GM12801 (cell line): Measurements from ENCODE around the gene FIBIN.

Experiments
- TF ChIP-seq, protein P1 (sequence below): IDR thresholded peaks from one replicate; pipeline ENCODE4 v1.5.1; 2011; ENCODE audit warnings: control low read depth; ENCODE audit not compliant: insufficient read length; ENCODE audit errors: extremely low read depth

FIBIN gene

DNA sequence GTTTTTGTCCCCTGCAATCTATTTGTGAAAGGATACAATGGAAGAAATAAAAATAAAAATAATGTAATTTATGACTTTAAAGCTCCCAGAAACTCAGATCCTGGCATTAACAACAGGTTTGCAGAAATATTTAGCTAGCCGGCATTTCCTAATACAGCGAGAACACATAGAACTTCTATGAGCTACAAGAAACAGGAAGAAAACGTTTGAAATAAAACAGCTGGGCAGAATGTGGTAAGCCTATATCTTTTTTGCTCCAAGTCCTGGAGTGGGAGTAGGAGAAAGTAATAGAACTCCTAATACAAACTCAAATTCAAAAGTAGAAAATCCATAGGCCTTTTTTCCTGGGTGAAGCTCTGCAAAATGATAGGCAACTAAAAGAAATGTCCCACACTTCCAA lies 29.6 kb upstream of the FIBIN start:
- TF ChIP-seq, protein P1, sequence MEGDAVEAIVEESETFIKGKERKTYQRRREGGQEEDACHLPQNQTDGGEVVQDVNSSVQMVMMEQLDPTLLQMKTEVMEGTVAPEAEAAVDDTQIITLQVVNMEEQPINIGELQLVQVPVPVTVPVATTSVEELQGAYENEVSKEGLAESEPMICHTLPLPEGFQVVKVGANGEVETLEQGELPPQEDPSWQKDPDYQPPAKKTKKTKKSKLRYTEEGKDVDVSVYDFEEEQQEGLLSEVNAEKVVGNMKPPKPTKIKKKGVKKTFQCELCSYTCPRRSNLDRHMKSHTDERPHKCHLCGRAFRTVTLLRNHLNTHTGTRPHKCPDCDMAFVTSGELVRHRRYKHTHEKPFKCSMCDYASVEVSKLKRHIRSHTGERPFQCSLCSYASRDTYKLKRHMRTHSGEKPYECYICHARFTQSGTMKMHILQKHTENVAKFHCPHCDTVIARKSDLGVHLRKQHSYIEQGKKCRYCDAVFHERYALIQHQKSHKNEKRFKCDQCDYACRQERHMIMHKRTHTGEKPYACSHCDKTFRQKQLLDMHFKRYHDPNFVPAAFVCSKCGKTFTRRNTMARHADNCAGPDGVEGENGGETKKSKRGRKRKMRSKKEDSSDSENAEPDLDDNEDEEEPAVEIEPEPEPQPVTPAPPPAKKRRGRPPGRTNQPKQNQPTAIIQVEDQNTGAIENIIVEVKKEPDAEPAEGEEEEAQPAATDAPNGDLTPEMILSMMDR: no peak

GRCh38 chr11:26971961-26972360 lies 22.0 kb upstream of the FIBIN start:
- TF ChIP-seq, protein P1: no peak

- TF ChIP-seq, protein P1: no peak
Observed at GRCh38 chr11:26974069-26974783, 19.7 kb upstream of the FIBIN start.

DNA sequence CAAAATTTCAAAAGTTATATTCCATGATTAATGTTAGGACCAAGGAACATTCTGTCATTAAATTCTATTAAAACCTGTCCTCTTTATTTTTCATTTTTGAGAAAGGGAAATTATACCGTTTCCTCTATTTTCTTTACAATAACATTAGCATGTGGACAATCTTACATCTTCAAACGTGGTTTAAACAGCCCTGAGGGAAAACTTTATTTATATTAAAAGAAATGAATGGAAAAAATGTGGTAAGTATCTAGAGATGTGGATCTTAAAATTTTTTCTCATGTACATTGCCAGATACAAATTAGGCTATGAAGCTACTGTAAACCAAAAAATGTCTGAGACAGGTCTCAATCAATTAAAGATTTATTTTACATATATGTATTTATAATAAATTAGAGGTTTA lies 18.9 kb upstream of the FIBIN start:
- TF ChIP-seq, protein P1: no peak

- TF ChIP-seq, protein P1: no peak
Observed at GRCh38 chr11:26976389-26976788, 17.5 kb upstream of the FIBIN start.

- TF ChIP-seq, protein P1: no peak
Observed at GRCh38 chr11:26983645-26984044, 10.3 kb upstream of the FIBIN start.

GRCh38 chr11:26985470-26985869 lies 8.4 kb upstream of the FIBIN start:
- TF ChIP-seq, protein P1: no peak

GRCh38 chr11:26985943-26986342 lies 8.0 kb upstream of the FIBIN start:
- TF ChIP-seq, protein P1: no peak
